CD4-positive, CD25-positive, alpha-beta regulatory T cell (primary cell): ENCODE data around the gene SHB. TPM values are rescaled to one million over a fixed set of nuclear protein-coding genes. Genes with fewer than 3 reads are reported as not detected.
A peak's percentile ranks its signal among the peaks of the same experiment; 100 is the strongest.

Experiments used
- ATAC-seq, 2 donors: fragments of 150-1000 bp; cut with Tn5 transposase; one replicate each; pipeline ENCODE4 v1.10.0; 2021; ENCODE audit warnings: low read depth in 2 of 2, moderate number of reproducible peaks in 2 of 2, moderate library complexity in 1 of 2
- DNase-seq, 3 donors: peaks; one replicate each; pipeline versions ENCODE4 v3.0.0 to v3.0.0-alpha.2; 2012 to 2022; ENCODE audit warnings: mixed read lengths in 1 of 3
- H3K27ac ChIP-seq: one replicate; pipeline ENCODE4 v1.7.0; 2013; ENCODE audit warnings: mild to moderate bottlenecking, low read length; ENCODE audit not compliant: insufficient read depth, poor library complexity, severe bottlenecking
- H3K27me3 ChIP-seq: one replicate; pipeline ENCODE4 v1.7.0; 2013; ENCODE audit warnings: low read length; ENCODE audit not compliant: control insufficient read depth, insufficient read depth
- H3K36me3 ChIP-seq: one replicate; pipeline ENCODE4 v1.7.0; 2013; ENCODE audit warnings: mild to moderate bottlenecking, low read length, moderate library complexity; ENCODE audit not compliant: control insufficient read depth, insufficient read depth
- H3K4me1 ChIP-seq: 2 replicates; pipeline ENCODE4 v1.7.0; 2013; ENCODE audit warnings: mild to moderate bottlenecking, low read length; ENCODE audit not compliant: insufficient read depth, control insufficient read depth, poor library complexity, severe bottlenecking
- H3K4me3 ChIP-seq: one replicate; pipeline ENCODE4 v1.7.0; 2013; ENCODE audit warnings: low read depth, mild to moderate bottlenecking, low read length, moderate library complexity
- H3K9me3 ChIP-seq, 2 experiments: 1 replicate in 1 of 2; 2 replicates in 1 of 2; pipeline ENCODE4 v1.7.0; 2013; ENCODE audit warnings: low read length in 2 of 2, mild to moderate bottlenecking in 1 of 2, moderate library complexity in 1 of 2; ENCODE audit not compliant: control insufficient read depth in 2 of 2
- H3K27ac Mint-ChIP-seq, 3 donors: one replicate each; pipeline ENCODE4 v1.8.0; 2020 to 2022; ENCODE audit warnings: mild to moderate bottlenecking in 3 of 3, mixed read lengths in 3 of 3, moderate library complexity in 2 of 3
- H3K27me3 Mint-ChIP-seq: one replicate; pipeline ENCODE4 v1.8.0; 2022; ENCODE audit warnings: mild to moderate bottlenecking, mixed read lengths
- H3K36me3 Mint-ChIP-seq: one replicate; pipeline ENCODE4 v1.8.0; 2020; ENCODE audit warnings: mixed read lengths
- H3K4me1 Mint-ChIP-seq, 4 donors: one replicate each; pipeline ENCODE4 v1.8.0; 2020 to 2022; ENCODE audit warnings: mixed read lengths in 4 of 4, mild to moderate bottlenecking in 1 of 4
- H3K4me3 Mint-ChIP-seq, 4 donors: one replicate each; pipeline ENCODE4 v1.8.0; 2020 to 2022; ENCODE audit warnings: mild to moderate bottlenecking in 4 of 4, mixed read lengths in 4 of 4, moderate library complexity in 3 of 4
- H3K9me3 Mint-ChIP-seq, 7 donors: one replicate each; pipeline ENCODE4 v1.8.0; 2020 to 2022; ENCODE audit warnings: mixed read lengths in 7 of 7, mild to moderate bottlenecking in 3 of 7, moderate library complexity in 2 of 7
- polyA plus RNA-seq, 4 donors: library from polyadenylated mRNA; unstranded; fragments of 300-500 nt; fragmentation: Illumina TruSeq; gene quantifications; one replicate each; pipeline ENCODE4 v1.2.3, GENCODE V29; 2021
- total RNA-seq: library from RNA; stranded (reverse); gene quantifications from one replicate; pipeline ENCODE4 v1.2.3, GENCODE V29; 2022

The SHB gene
- total and polyA plus RNA-seq, 5 donors from 2014 or later = 0.27 to 0.69 TPM; not detected in 3

DNA sequence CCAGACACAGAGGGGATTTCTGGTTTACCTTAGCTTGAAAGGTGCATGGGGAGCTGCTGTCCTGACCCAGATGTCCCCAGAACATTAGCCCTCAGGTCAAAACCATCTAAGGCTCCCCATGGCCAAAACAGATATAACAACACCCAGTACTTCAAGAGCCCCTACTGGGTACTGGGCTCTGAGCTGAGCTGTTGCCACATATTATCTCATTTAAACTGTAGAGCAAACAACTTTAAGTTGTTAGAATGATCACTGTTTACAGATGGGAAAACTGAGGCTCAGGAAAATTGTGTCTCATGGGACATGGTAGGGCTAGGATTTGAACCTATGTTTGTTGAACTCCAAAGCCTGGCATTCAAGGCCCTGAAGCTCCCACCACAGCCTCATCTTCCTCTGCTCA is 144.5 kb downstream of the SHB start:
- peaks cover 0 to 4% (median 0%) of the 10 kb centered on the region in 4 donors for H3K4me1 Mint-ChIP-seq

GRCh38 chr9:37923796-37924427 is 145.1 kb downstream of the SHB start:
- Histone ChIP-seq H3K27me3 (no peaks in the 10 kb centered on the region), H3K4me1 (no peaks in the 10 kb centered on the region), H3K27ac (no peak overlapping the region), H3K36me3 (no peaks in the 10 kb centered on the region), H3K4me3 (no peak overlapping the region), H3K9me3 (no peaks in the 10 kb centered on the region)
- Mint-ChIP-seq H3K4me1 (peaks cover 0 to 4% (median 0%) of the 10 kb centered on the region in 4 donors), H3K9me3 (no peaks in the 10 kb centered on the region), H3K4me3 (no peak overlapping the region), H3K36me3 (no peaks in the 10 kb centered on the region), H3K27ac (no peak overlapping the region), H3K27me3 (no peaks in the 10 kb centered on the region)
- ATAC-seq (no peak), DNase-seq (no peak)

More for the DNA sequence above, 144.5 kb downstream of the SHB start:
- no peaks in the 10 kb centered on the region for H3K36me3 ChIP-seq
- no peak overlapping the region for H3K4me3 ChIP-seq
- no peak for ATAC-seq
- no peaks in the 10 kb centered on the region for H3K4me1 ChIP-seq
- Mint-ChIP-seq H3K36me3 (no peaks in the 10 kb centered on the region), H3K27ac (no peak overlapping the region), H3K27me3 (no peaks in the 10 kb centered on the region), H3K9me3 (no peaks in the 10 kb centered on the region), H3K4me3 (no peak overlapping the region)
- H3K27me3 ChIP-seq = no peaks in the 10 kb centered on the region
- H3K27ac ChIP-seq = no peak overlapping the region
- no peaks in the 10 kb centered on the region for H3K9me3 ChIP-seq
- DNase-seq = no peak

DNA sequence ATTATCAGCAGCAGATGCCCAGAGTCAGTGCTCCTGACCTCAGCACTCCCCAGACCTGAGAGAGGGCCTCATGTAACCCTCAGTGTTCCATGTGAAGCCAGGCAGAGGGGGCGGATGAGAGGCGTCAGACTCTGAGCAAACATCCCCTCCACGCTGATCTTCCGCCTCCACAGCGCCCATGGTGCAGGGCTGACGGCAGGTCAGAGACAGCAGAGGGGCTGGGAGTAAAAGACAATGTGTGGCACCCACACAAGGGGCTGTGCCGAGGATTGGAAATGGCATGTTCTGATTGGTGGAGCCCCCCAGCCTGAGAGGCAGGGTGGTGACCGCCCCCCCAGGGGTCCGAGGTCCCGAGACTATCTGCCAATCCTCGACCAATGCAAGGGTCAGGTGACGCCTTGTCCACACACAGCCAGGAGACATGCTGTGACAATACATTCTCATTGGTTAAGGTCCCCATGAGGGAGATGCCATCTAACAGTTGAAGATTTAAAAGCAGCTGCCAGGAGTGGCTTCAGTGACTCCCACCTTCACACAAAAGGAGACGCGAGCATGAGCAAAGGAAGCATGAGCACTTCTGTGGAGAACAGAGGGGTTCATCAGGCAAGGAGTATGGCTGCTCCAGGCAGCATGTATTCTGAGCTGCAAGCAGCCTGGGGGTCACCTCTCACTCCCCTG is 145.8 kb downstream of the SHB start:
- no peaks in the 10 kb centered on the region for H3K27me3 ChIP-seq
- no peaks in the 10 kb centered on the region for H3K9me3 Mint-ChIP-seq
- no peaks in the 10 kb centered on the region for H3K36me3 Mint-ChIP-seq
- no peak overlapping the region for H3K4me3 Mint-ChIP-seq
- H3K4me3 ChIP-seq = no peak overlapping the region
- no peak overlapping the region for H3K27ac ChIP-seq
- ATAC-seq = no peak
- no peaks in the 10 kb centered on the region for H3K27me3 Mint-ChIP-seq
- no peaks in the 10 kb centered on the region for H3K4me1 ChIP-seq
- no peaks in the 10 kb centered on the region for H3K36me3 ChIP-seq
- DNase-seq = no peak
- H3K27ac Mint-ChIP-seq = no peak overlapping the region
- no peaks in the 10 kb centered on the region for H3K9me3 ChIP-seq
- H3K4me1 Mint-ChIP-seq = peaks cover 0 to 4% (median 0%) of the 10 kb centered on the region in 4 donors

- Mint-ChIP-seq H3K4me3 (peak overlapping the region in 1 of 4 donors; percentile 50), H3K27ac (no peak overlapping the region)
These were observed 146.5 kb downstream of the SHB start for GRCh38 chr9:37922363-37923117.

GRCh38 chr9:37921546-37922300 is 147.3 kb downstream of the SHB start:
- Mint-ChIP-seq H3K9me3 (no peaks in the 10 kb centered on the region), H3K27me3 (no peaks in the 10 kb centered on the region), H3K4me1 (peaks cover 0 to 4% (median 0%) of the 10 kb centered on the region in 4 donors), H3K4me3 (peak overlapping the region in 1 of 4 donors; percentile 50), H3K27ac (no peak overlapping the region), H3K36me3 (no peaks in the 10 kb centered on the region)
- ATAC-seq (no peak), DNase-seq (no peak)
- H3K36me3 ChIP-seq = no peaks in the 10 kb centered on the region
- H3K27me3 ChIP-seq = no peaks in the 10 kb centered on the region
- H3K4me1 ChIP-seq = no peaks in the 10 kb centered on the region
- no peaks in the 10 kb centered on the region for H3K9me3 ChIP-seq
- H3K4me3 ChIP-seq = no peak overlapping the region
- no peak overlapping the region for H3K27ac ChIP-seq

More at GRCh38 chr9:37922363-37923117, 146.5 kb downstream of the SHB start:
- no peaks in the 10 kb centered on the region for H3K9me3 Mint-ChIP-seq
- H3K4me1 Mint-ChIP-seq = peaks cover 0 to 4% (median 0%) of the 10 kb centered on the region in 4 donors
- H3K27me3 Mint-ChIP-seq = no peaks in the 10 kb centered on the region
- H3K27me3 ChIP-seq = no peaks in the 10 kb centered on the region
- no peaks in the 10 kb centered on the region for H3K36me3 ChIP-seq
- no peak overlapping the region for H3K4me3 ChIP-seq
- H3K27ac ChIP-seq = no peak overlapping the region
- DNase-seq (no peak), ATAC-seq (no peak)
- no peaks in the 10 kb centered on the region for H3K9me3 ChIP-seq
- no peaks in the 10 kb centered on the region for H3K4me1 ChIP-seq
- H3K36me3 Mint-ChIP-seq = no peaks in the 10 kb centered on the region

- no peak overlapping the region for H3K27ac Mint-ChIP-seq
These were observed 147.9 kb downstream of the SHB start for GRCh38 chr9:37921168-37921510.

DNA sequence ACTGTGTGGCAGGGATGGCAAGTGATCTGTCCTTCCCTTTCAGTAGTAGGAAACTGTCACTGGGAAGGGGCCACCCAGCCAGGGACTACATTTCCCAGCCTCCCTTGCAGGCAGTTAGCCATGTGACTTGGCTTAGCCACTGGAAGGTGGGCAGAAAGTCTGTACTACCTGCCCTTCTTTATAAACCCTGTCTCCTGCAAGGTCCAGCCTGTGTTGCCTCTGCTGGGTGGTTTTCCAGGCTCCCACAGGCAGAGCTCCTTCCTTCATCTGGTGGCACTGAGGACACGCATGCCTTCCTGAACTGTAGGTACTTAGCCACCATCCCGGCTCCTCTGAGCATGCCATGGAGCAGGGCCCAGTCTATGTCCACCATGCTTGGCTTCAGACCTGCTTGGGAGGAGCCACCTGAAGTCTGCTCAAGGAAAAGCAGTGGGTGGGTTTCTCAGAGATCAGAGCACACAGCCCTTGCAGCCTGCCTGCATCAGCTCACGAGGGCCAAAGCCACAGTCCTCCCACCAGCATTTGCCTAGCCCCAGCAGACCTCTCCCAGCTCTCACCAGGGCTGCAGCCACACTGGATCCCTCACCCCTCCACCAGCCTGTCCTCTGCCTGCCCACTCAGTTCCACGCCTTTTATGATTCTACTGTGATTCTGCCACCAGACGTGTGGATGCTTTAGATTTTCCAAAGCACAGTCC is 148.4 kb downstream of the SHB start:
- Histone ChIP-seq H3K4me3 (no peak overlapping the region), H3K4me1 (no peaks in the 10 kb centered on the region), H3K27me3 (no peaks in the 10 kb centered on the region), H3K36me3 (no peaks in the 10 kb centered on the region), H3K9me3 (no peaks in the 10 kb centered on the region), H3K27ac (no peak overlapping the region)
- Mint-ChIP-seq H3K27ac (no peak overlapping the region), H3K27me3 (no peaks in the 10 kb centered on the region), H3K9me3 (no peaks in the 10 kb centered on the region), H3K4me3 (no peak overlapping the region), H3K36me3 (no peaks in the 10 kb centered on the region), H3K4me1 (peaks cover 0 to 4% (median 0%) of the 10 kb centered on the region in 4 donors)
- DNase-seq (peak in 1 of 3 donors; percentile 25), ATAC-seq (no peak)

More at GRCh38 chr9:37921168-37921510, 147.9 kb downstream of the SHB start:
- H3K4me1 ChIP-seq = no peaks in the 10 kb centered on the region
- Mint-ChIP-seq H3K27me3 (no peaks in the 10 kb centered on the region), H3K4me1 (peaks cover 0 to 4% (median 0%) of the 10 kb centered on the region in 4 donors), H3K36me3 (no peaks in the 10 kb centered on the region), H3K9me3 (no peaks in the 10 kb centered on the region), H3K4me3 (no peak overlapping the region)
- no peak overlapping the region for H3K27ac ChIP-seq
- DNase-seq (no peak), ATAC-seq (no peak)
- H3K9me3 ChIP-seq = no peaks in the 10 kb centered on the region
- no peaks in the 10 kb centered on the region for H3K36me3 ChIP-seq
- H3K27me3 ChIP-seq = no peaks in the 10 kb centered on the region
- H3K4me3 ChIP-seq = no peak overlapping the region
